Mucosa of rectum (tissue), 2 donors: ENCODE measurements around the gene LCN12.
A peak's percentile ranks its signal among the peaks of the same experiment; 100 is the strongest.

Source experiments
- H3K27ac ChIP-seq, 2 donors: one replicate each; pipeline ENCODE4 v1.7.0; 2013; ENCODE audit warnings: inconsistent platforms in 2 of 2, low read depth in 2 of 2, low read length in 2 of 2
- H3K27me3 ChIP-seq, 2 donors: one replicate each; pipeline ENCODE4 v1.7.0; 2013; ENCODE audit warnings: low read length in 2 of 2; ENCODE audit not compliant: control insufficient read depth in 2 of 2, insufficient read depth in 2 of 2
- H3K36me3 ChIP-seq, 2 donors: one replicate each; pipeline ENCODE4 v1.7.0; 2013; ENCODE audit warnings: low read length in 2 of 2; ENCODE audit not compliant: control insufficient read depth in 2 of 2, insufficient read depth in 2 of 2
- H3K4me1 ChIP-seq, 2 donors: one replicate each; pipeline ENCODE4 v1.7.0; 2013; ENCODE audit warnings: low read length in 2 of 2, mild to moderate bottlenecking in 1 of 2; ENCODE audit not compliant: control insufficient read depth in 2 of 2, insufficient read depth in 2 of 2
- H3K4me3 ChIP-seq, 2 donors: one replicate each; pipeline ENCODE4 v1.7.0; 2013; ENCODE audit warnings: low read length in 2 of 2
- H3K9ac ChIP-seq, 2 donors: one replicate each; pipeline ENCODE4 v1.7.0; 2013; ENCODE audit warnings: low read length in 2 of 2, low read depth in 1 of 2, mild to moderate bottlenecking in 1 of 2
- H3K9me3 ChIP-seq, 2 donors: one replicate each; pipeline ENCODE4 v1.7.0; 2013; ENCODE audit warnings: low read length in 2 of 2; ENCODE audit not compliant: control insufficient read depth in 2 of 2
- donor health status: healthy.
- donor health status: Normal muscosa, but diverticular disease.

Gene LCN12

GRCh38 chr9:136958473-136958872, 6.4 kb downstream of the LCN12 start:
- Histone ChIP-seq H3K27ac (no peak overlapping the region), H3K9ac (no peak overlapping the region), H3K4me3 (no peak overlapping the region), H3K36me3 (no peaks in the 10 kb centered on the region), H3K27me3 (no peaks in the 10 kb centered on the region), H3K9me3 (no peaks in the 10 kb centered on the region), H3K4me1 (no peaks in the 10 kb centered on the region)

DNA sequence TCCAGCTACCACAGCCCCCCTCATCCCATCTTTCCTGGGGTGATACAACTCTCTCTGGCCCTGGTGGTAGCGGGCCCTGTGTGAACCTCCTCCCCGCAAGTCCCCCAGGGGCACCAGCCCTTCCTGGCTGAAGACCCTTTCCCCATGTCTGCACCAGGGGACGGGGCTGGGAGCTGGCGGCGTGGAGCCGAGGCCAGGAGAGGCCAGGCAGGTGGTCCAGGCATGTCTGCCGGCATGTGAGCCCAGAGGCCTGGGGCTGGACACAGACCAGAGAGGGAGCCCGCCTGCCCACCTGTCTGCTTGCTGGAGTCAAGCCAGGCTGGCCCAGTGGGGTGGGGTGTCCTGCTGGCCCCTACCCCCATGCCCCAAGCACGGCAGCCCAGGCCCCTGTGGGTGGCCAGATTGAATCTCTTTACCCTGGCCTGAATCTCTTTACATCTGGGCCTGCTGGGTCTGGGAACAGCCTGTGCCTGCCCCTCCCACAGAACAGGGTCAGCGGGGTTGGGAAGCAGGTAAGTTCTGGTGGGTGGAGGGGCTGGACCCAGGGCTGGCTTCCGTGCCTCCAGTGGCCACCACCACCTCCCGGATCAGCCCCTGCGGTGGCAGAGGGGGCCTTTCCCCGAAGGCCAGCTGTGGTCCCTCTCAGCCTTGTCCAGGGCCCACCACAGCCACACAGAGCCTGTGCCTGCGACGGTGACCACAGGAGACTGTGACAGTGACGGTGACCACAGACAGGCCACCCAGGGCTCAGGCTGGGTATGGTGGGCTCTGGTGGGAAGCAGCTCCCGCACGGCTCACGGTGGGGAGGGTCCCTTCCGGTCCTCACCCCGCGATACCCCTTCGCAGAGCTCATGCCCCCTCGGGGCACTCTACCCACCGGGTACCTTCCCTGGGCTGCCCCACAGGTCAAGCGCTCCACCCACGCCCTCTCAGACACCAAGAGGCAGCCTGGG, 7.1 kb downstream of the LCN12 start:
- Histone ChIP-seq H3K4me1 (peaks cover 3% of the 10 kb centered on the region in 2 donors), H3K9ac (no peak overlapping the region), H3K36me3 (no peaks in the 10 kb centered on the region), H3K27ac (no peak overlapping the region), H3K9me3 (no peaks in the 10 kb centered on the region), H3K4me3 (no peak overlapping the region), H3K27me3 (no peaks in the 10 kb centered on the region)

- Histone ChIP-seq H3K27ac (no peak overlapping the region), H3K9me3 (no peaks in the 10 kb centered on the region), H3K27me3 (no peaks in the 10 kb centered on the region), H3K9ac (no peak overlapping the region), H3K4me1 (peaks cover 8 to 10% of the 10 kb centered on the region in 2 donors), H3K36me3 (no peaks in the 10 kb centered on the region), H3K4me3 (no peak overlapping the region)
These were observed 8.3 kb downstream of the LCN12 start for GRCh38 chr9:136960212-136960937.

DNA sequence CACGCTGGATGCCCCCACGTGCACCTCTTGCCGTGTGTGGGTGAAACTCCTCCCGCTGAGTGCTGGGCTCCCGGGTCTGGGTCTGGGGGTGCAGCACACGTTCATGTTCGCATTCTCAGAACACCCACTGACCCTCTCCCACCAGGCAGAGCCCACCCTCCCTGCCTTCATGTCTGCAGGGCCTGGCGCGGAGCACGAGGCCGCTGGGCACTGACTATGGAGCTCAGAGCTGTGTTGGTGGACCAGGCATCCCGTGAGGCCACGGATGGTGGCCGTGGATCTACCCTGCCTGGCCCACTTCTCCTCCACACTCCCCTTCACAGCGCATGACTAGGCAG, 8.8 kb downstream of the LCN12 start:
- peaks cover 8 to 10% of the 10 kb centered on the region in 2 donors for H3K4me1 ChIP-seq
- H3K27ac ChIP-seq, result no peak overlapping the region
- H3K4me3 ChIP-seq, result no peak overlapping the region
- no peaks in the 10 kb centered on the region for H3K9me3 ChIP-seq
- H3K27me3 ChIP-seq, result no peaks in the 10 kb centered on the region
- no peaks in the 10 kb centered on the region for H3K36me3 ChIP-seq
- no peak overlapping the region for H3K9ac ChIP-seq

DNA sequence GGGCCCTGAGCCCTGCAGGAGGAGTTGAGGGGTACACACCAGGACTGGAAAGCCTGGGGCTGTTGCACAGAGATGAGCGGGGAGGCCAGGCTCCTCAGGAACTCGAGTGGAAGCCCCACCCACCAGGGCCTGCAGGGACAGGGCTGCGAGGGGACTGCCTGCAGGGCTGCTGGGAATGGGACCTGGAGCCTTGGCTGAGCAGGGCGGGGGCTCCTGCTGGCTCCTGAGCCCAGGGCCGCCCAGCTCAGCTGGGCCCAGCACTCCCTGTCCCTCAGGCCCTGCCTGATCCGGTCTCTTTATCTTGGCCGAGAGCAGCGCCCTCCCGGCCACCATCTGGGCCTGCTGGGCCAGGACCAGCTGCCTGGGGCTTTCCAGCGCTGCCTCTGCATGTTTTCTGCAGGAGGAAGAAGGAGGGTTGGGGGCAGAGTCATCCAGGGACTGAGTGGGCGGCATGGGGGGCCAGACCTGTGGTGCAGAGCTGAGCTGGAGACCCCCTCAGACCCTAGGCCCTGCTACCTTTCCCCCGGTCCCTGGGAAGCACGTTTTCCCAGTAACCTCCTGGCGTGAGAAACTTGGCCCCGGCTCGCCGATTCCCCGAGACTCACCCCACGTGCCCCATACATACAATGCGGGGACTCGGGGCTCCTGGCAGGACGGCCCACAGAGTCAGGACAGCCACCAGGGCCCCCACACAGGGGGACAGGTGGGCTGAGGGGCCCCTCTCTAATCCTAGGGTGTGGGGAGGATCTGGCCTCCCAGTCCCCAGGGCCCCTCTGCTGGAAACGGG, 9.4 kb downstream of the LCN12 start:
- Histone ChIP-seq H3K27me3 (no peaks in the 10 kb centered on the region), H3K9ac (no peak overlapping the region), H3K27ac (no peak overlapping the region), H3K36me3 (no peaks in the 10 kb centered on the region), H3K9me3 (no peaks in the 10 kb centered on the region), H3K4me3 (no peak overlapping the region), H3K4me1 (peaks cover 8 to 10% of the 10 kb centered on the region in 2 donors)

GRCh38 chr9:136962163-136962562, 10.1 kb downstream of the LCN12 start:
- Histone ChIP-seq H3K4me1 (peaks cover 8 to 10% of the 10 kb centered on the region in 2 donors), H3K4me3 (no peak overlapping the region), H3K36me3 (no peaks in the 10 kb centered on the region), H3K9ac (no peak overlapping the region), H3K9me3 (no peaks in the 10 kb centered on the region), H3K27ac (no peak overlapping the region), H3K27me3 (no peaks in the 10 kb centered on the region)

DNA sequence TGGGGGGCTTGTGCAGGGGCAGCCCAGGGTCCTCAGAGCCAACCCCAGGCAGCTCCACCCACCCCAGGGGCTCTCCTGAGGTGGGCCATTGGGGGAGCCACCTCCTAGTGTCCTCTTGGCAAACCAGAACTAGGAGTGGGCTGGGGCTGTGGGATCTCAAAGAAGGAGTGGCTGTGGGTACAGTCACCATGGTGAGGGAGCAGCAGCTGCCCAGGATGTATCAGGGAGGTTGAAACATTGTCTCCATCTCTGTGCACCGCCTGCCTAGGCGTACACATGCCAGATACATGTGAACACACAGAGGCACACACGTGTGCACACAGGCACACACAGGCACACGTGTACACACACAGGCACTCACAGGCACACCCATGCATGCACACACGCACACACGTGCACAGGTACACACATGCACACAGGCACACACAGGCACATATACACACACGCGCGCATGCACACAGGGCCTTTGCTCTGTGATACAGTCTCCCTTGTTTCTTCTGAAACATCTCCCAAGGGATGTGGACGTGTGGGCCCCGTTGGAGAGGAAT, 10.7 kb downstream of the LCN12 start:
- Histone ChIP-seq H3K9me3 (no peaks in the 10 kb centered on the region), H3K4me3 (no peak overlapping the region), H3K36me3 (no peaks in the 10 kb centered on the region), H3K27me3 (no peaks in the 10 kb centered on the region), H3K27ac (no peak overlapping the region), H3K4me1 (peaks cover 8 to 10% of the 10 kb centered on the region in 2 donors), H3K9ac (no peak overlapping the region)

- no peaks in the 10 kb centered on the region for H3K9me3 ChIP-seq
- H3K36me3 ChIP-seq, result no peaks in the 10 kb centered on the region
- no peak overlapping the region for H3K9ac ChIP-seq
- no peak overlapping the region for H3K4me3 ChIP-seq
- H3K27ac ChIP-seq, result no peak overlapping the region
- H3K27me3 ChIP-seq, result no peaks in the 10 kb centered on the region
- H3K4me1 ChIP-seq, result peaks cover 8 to 10% of the 10 kb centered on the region in 2 donors
These were observed 11.3 kb downstream of the LCN12 start for GRCh38 chr9:136963341-136963740.

- no peaks in the 10 kb centered on the region for H3K9me3 ChIP-seq
- H3K4me1 ChIP-seq, result peaks cover 8 to 10% of the 10 kb centered on the region in 2 donors
- no peak overlapping the region for H3K4me3 ChIP-seq
- H3K27ac ChIP-seq, result peak overlapping the region in 1 of 2 donors; percentile 9
- H3K36me3 ChIP-seq, result no peaks in the 10 kb centered on the region
- H3K9ac ChIP-seq, result peak overlapping the region in 1 of 2 donors; percentile 58
- H3K27me3 ChIP-seq, result no peaks in the 10 kb centered on the region
These were observed 11.7 kb downstream of the LCN12 start for GRCh38 chr9:136963751-136964150.
